GM23248 (cell line): ENCODE results near the gene MARS1.

Source experiments
- EZH2 ChIP-seq: fragments of 200-600 bp; sonication (generic); IDR thresholded peaks from 2 replicates; pipeline ENCODE4 v1.6.1; 2018; ENCODE audit warnings: antibody characterized with exemption, mild to moderate bottlenecking; ENCODE audit not compliant: insufficient read depth, poor library complexity, severe bottlenecking
- EZH2phosphoT487 ChIP-seq: fragments of 200-600 bp; sonication (generic); IDR thresholded peaks from 2 replicates; pipeline ENCODE4 v1.6.1; 2018; ENCODE audit warnings: antibody characterized with exemption, moderate library complexity, mild to moderate bottlenecking, low read depth; ENCODE audit not compliant: insufficient read depth

DNA sequence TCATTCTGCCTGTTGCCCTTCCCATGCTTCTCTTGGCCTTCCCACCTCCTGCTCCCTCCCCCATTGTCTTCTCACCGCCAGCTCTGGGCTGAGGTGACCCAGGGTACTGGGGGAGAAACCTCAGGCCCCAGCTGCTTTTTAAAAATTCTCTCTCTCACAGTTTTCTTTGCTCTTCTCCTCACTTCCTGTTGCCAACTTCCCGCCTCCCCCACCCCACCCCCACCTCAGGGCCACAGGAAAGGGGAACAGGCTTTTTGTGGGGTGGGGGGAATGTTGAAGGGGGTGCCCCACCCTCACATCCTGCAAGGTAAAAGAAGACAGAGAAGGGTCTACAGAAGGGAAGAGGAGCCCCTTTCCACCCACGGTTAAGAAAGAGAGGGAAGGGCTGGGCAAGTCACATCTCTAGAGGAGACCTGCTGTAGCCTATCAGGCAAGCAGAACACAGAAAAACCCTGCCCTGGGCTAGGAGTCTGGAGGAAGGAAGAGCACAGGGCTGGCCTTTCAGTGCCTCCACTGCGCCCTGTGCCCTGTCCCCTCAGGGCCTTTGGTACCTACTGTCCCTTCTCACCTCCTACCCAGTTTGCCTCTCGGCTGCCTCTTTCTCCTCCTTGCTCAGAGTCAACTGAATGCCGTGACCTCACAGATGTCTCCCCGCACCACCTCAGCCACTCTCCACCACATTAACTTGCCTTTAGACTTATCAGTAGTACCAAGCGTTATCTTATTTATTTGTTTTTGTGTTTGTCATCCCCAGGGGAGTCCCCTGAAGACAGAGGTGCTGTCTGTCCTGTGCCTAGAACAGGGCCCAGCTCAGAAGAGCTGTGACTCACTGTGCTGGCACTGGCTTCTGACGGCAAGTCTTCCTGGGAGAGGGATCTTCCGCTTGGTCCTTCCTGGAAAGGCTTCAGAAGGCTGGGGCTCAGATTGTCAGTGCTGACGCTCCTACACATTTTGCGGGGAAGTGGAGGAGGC, 9.9 kb upstream of the MARS1 start:
- TF ChIP-seq EZH2 (no peak), EZH2phosphoT487 (no peak)
